COR-L47 (cell line): ENCODE measurements around the gene MITF.

ENCODE experiments used
- DNase-seq: peaks from one replicate; lab custom pipeline; 2025; lab: John Stamatoyannopoulos, UW

MITF gene

GRCh38 chr3:69755795-69756194, 16.5 kb downstream of the MITF start:
- DNase-seq, result no peak

DNA sequence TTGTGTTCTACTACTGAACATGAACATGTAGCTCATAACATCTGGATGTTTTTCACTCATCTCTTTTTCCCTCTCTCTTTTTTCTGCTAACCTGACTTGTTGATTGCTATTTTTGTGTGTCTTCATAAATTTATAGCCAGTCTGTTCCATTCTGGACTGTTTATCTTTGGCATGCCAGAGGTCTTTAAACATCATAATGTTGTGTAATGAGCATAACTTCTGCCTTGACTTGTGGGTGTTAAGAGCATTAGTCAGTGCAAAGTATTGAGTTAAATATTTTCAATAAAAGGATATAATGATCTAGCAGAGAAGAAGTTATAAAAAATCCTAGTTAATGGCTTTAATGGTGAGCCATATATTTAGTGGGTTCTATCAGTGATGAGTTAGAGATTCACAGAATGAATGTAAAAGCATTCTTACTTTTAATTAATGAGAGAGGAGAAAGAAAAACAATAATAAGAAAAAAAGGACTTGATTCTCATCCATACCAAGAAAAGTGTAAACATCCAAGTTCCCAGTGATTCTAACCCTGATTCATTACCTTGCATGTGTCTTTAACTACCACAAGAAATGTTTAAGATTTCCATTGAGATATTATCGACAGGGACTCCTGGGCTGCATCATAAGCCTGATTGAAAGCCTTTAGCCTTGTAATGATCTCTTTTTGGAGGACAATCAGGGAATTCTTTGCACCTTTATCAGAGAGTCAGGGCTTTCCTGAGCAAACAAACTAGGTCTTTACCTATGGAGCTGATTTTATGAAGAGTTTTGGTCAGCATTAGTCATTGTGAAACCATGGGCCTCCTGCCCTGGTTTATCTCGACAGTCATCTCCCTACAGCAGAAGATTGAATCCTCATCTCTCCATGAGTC, 22.9 kb downstream of the MITF start:
- DNase-seq, result no peak

DNA sequence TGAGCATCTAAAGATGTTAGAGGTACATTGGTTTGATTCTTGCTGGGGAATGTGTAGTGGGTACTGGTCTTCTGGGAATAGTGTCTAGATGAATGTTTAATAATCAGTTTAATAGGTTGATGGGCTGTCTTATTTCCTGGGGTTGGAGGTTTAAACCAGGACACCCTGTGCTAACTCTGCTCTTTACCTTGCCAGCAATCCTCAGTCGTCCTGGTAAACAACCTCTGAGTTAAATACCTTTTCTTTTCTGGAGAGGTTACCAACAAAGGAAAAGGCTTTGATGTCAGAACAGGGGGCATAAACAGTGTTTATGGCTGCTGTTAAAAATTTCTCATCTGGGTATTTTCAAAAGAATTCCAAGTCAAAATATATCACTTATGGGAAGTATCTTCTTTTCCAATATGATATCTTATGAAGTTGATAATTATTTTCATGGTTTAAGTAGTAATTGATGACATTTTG, 23.5 kb downstream of the MITF start:
- DNase-seq, result no peak

- DNase-seq, result no peak
Observed at GRCh38 chr3:69763458-69763857, 24.2 kb downstream of the MITF start.

DNA sequence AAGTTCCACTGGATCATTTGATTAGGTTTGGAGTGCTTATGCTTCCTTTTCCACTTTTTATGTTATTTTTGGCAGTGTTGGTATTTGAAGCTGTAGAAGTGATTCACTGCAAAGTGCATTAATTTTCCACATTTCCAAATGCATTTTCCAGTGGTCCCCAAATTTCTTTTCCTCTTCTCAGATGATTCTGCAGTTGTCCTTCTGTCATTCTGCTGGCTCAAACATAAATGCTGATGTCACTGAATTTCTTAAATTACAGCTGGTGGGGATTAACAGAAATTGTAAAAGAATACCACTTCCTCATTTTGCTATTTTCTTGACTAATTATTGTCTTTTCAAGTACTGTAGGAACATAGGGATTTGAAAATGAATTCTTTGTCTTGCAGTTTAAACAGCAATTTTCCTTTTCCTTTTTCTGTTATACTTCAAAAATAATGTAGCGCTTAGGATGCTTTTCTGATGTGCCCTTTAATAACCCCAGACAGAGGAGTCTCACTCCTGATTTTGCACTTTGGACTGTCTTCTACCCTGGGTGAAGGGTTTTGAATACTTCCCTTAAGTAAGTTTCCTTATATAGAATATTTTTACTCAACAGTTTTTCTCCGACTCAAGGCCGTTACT, 25.0 kb downstream of the MITF start:
- no peak for DNase-seq

DNA sequence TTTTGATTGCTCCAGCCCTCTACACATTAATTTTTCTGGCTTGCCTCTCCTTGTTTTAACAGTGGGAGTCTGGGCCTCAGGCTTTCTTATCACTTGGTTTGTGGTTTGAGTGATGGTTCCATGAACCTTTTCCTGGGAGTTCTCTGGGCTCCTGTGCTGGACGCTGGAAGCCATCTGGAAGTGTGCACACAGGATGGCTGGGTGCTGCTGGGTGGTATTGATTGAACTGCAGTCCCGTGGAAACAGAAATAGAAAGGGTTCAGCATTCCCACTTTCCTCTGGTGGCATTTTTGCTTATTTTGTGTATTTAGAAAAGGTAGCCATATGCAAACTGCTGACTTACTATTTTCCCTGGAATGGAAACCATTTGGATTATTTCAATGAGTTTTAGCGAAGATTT, 25.6 kb downstream of the MITF start:
- no peak for DNase-seq

- DNase-seq, result no peak
Observed at GRCh38 chr3:69766638-69767037, 27.4 kb downstream of the MITF start.

DNA sequence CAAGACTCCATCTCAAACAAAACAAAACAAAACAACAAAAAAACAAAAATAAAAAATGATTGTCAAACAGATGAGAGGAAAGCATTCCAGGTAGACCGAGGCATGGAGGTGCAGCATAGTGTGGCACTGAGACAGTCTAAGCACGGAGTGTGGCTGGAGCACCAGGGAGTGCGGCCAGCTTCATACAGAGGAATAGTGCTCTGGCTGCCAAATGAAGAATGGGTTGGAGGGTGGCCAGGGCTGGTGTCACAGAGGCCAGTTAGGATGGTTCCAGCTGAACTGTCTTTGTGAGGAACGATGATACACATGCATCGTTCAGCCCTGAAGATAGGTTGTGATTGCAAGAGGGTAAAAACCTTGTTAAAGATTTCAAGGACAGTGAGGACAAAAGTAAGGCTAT, 28.3 kb downstream of the MITF start:
- no peak for DNase-seq

GRCh38 chr3:69768438-69768837, 29.2 kb downstream of the MITF start:
- DNase-seq, result no peak

DNA sequence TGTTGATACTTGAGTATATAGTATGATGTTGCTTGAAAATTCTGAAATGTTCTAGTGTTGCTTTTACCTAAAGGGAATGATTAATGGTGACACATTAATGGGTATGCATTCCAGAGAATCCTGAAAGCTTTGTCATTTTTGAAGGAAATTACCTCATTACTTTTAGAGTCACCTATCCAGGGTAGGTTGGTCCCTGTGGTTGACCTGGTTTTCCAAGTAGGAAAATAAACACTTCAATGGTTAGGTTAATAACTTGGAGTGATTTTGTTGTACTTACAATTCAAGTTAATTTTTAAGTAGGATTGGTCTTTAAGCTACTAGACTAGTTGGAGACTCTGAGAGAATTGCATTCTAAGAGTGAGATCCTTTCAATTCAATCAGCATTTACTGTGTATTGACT, 31.0 kb downstream of the MITF start:
- DNase-seq, result no peak

DNA sequence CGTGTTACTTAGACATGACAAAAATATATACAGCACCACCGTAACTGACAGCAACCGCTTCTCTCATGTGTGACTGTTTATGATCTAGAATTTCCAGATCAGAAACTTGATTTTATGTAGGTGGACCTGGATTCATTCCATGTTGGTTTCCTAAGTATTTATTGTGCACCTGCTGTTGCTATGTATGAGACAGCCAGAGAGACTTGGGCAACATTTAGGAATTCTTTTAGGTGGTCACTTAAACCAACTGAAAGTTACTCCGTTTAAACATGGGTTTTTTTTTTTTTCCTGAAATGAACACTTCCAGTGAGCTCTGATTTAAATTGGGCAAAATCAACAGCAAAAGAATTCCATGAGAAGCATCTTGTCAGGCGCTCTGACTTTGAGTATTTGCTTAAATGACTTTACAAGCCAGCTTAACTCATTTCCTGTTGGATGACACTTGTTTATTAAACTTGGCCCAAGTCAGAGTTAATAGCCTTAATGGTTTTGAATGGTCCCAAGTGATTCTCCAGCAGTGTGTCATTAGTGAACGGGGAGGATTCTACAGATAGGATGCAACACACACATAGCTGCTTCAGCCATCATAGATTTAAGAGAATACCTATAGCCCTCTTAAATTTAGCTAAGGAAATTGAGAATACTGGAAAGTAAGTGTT, 31.8 kb downstream of the MITF start:
- no peak for DNase-seq

GRCh38 chr3:69772152-69772867, 33.0 kb downstream of the MITF start:
- no peak for DNase-seq

- DNase-seq, result no peak
Observed at GRCh38 chr3:69774029-69774428, 34.8 kb downstream of the MITF start.

- DNase-seq, result no peak
Observed at GRCh38 chr3:69775751-69776150, 36.5 kb downstream of the MITF start.

DNA sequence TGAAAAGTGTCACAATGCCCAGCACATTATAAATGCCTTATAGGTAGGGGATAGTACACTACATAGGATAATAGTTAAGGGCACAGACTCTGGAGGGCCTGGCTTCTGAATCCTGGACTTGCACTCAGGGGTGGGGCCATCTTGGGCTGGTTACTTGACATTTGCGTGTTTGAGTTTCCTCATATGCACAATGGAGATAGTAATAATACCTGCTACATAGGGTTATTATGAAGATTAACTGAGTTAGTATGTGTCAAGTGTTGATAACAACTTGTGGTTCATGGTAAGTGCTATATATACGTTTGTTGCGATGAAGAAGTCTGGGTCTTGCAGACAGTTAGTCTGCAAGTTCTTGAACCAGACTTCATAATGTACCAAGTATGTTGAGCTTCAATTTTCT, 37.0 kb downstream of the MITF start:
- DNase-seq, result no peak

DNA sequence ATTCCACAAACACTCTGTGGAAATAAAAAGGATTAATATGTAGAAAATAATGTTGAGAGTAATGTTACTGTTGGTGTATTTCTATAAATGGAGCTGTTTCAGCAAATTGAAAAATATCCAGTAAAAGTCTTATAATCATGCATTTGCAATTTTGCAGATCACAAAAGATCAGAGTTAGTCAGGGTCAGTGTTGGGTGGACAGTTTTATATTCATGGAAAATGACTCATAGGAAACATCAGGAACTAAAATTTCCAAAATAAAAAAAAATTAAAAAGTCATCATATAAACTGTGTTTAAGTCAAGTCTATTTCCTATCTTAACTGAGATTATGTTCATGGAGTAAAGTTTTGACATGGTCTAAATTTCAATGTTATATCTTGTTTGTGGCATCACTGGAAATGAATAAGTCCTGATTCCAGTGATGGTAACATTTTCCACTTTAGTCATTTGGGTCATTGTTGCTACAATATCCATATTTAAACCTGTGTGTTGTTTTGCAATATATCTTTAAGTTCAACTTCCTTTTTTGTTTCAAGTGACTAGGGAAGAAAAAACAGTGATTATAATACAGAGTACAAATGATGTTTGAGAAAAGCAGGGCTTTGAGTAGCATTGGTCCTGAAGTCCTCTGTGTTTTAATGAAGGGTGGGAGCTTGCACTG, 37.8 kb downstream of the MITF start:
- DNase-seq, result no peak

- no peak for DNase-seq
Observed at GRCh38 chr3:69777582-69777967, 38.3 kb downstream of the MITF start.

DNA sequence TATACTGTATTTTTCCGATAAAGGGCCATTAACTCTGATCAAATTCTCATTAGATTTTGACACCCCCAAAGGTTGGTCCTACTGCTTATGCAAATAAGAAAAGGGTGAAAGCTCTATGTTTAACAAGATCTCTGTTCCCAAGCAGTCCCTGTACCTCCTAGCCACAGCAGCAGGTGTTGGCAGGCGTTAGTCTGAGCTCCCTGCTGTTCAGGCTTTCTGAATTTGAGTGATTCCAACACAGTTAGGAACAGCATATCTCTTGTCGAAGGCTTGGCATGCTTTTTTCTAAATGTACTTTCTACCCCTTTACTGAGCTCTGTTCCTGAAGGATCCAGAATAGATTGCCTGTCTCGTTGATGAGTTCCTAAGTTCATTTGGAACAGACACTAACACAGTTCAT, 42.3 kb downstream of the MITF start:
- no peak for DNase-seq

GRCh38 chr3:69784954-69785514, 45.8 kb downstream of the MITF start:
- no peak for DNase-seq

DNA sequence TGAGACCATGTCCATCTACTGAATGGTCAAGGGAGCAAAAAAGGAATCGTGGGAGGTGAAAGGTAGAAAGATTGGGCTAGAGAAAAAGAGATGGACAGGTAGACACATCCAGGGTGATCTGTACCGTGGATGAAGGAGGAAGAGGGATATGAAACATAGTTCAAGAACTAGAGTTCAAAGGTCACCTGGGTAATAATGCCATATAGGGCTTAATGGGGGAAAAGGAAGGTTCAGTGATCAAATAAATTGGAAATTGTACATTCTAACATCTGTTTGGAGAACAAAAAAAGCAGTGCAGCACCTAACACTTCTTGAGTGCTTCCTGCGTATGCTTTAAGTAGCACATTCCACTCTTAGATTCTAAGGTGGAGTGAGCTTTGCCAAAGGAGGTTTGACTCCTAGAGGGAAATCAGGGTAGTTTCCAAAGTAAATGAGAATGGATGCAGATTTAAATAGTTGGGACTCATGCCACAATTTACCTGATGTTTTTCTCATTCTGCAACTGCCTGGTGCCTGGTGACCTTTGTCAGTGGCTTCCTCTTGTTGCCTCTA, 46.6 kb downstream of the MITF start:
- DNase-seq, result no peak

- no peak for DNase-seq
Observed at GRCh38 chr3:69786854-69787253, 47.6 kb downstream of the MITF start.
